SK-N-MC (cell line): Measurements from ENCODE around the gene TMC1.

ENCODE experiments used
- EZH2 ChIP-seq: fragments of 200-600 bp; sonication (generic); IDR thresholded peaks from one replicate; pipeline ENCODE4 v1.6.1; 2017; ENCODE audit warnings: antibody characterized with exemption
- POLR2AphosphoS5 ChIP-seq: IDR thresholded peaks from 2 replicates; pipeline ENCODE4 v1.6.1; 2012; ENCODE audit warnings: mild to moderate bottlenecking, low read depth, low read length, borderline replicate concordance

DNA sequence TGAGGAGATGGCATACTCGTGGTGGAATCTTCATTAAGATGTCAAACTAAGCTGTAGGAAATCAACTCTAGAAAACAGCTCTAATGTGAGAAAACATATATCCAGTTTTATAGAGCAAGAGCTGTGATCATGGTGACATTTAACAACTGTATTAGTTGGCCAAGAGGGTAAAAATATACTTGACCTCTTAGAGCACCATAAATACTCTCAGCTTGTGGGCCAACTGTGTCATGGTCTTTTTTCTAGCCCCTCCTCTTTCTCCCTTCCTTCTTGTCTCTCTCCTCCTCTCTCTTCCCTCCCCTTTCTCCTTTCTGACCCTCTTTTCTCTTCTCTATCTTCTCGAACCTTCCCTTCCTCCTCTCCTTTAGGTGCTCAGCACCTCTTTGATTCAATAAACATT lies 54.7 kb downstream of the TMC1 start:
- TF ChIP-seq EZH2, result no peak
- no peak for TF ChIP-seq POLR2AphosphoS5
